OCI-LY7 (cell line): ENCODE results near the gene NKX2-1. TPM values are rescaled to one million over a fixed set of nuclear protein-coding genes. Genes with fewer than 3 reads are reported as not detected.

Experiments used
- BruUV-seq: library from RNA; stranded (reverse); fragments of 400-500 nt; replicated peaks from 2 replicates; lab custom pipeline; 2021; lab: Mats Ljungman, UMichigan
- CTCF ChIA-PET: fragments of 300-600 bp; sonication (Branson Sonifier 250); formaldehyde crosslinking; loops from one replicate; lab custom pipeline; 2022; ENCODE audit warnings: antibody characterized with exemption; ENCODE audit not compliant: unreplicated experiment; lab: Charles Lee
- POLR2A ChIA-PET: fragments of 300-600 bp; sonication (Branson Sonifier 250); formaldehyde crosslinking; loops from one replicate; lab custom pipeline; 2022; ENCODE audit warnings: antibody characterized with exemption; lab: Charles Lee
- DNase-seq: peaks from one replicate; pipeline ENCODE4 v3.0.0-alpha.2; 2015; ENCODE audit warnings: low spot score
- H2AFZ ChIP-seq: fragments of 200-600 bp; sonication (generic), shearing (Covaris generic); 2 replicates; pipeline ENCODE4 v1.6.1; 2014; ENCODE audit warnings: mild to moderate bottlenecking, antibody characterized with exemption, low read length, moderate library complexity
- H3K27ac ChIP-seq: fragments of 200-600 bp; sonication (generic); 2 replicates; pipeline ENCODE4 v1.5.1; 2014; ENCODE audit warnings: mixed run types, low read depth, mild to moderate bottlenecking, moderate library complexity, low read length, inconsistent platforms; ENCODE audit not compliant: poor library complexity, severe bottlenecking
- H3K36me3 ChIP-seq: fragments of 200-600 bp; sonication (generic); 2 replicates; pipeline ENCODE4 v1.6.1; 2014; ENCODE audit warnings: mild to moderate bottlenecking, antibody characterized with exemption, low read length, moderate library complexity, mixed read lengths; ENCODE audit not compliant: insufficient read depth
- H3K4me1 ChIP-seq: fragments of 200-600 bp; sonication (generic); 2 replicates; pipeline ENCODE4 v1.5.1; 2014; ENCODE audit warnings: mild to moderate bottlenecking, low read length; ENCODE audit not compliant: insufficient read depth, poor library complexity, severe bottlenecking
- H3K4me2 ChIP-seq: fragments of 200-600 bp; sonication (generic); 2 replicates; pipeline ENCODE4 v1.6.1; 2014; ENCODE audit warnings: mild to moderate bottlenecking, low read length
- H3K4me3 ChIP-seq: fragments of 200-600 bp; sonication (generic); 2 replicates; pipeline ENCODE4 v1.5.1; 2014; ENCODE audit warnings: mild to moderate bottlenecking, low read depth, low read length; ENCODE audit not compliant: poor library complexity, severe bottlenecking
- H3K79me2 ChIP-seq: fragments of 200-600 bp; sonication (generic); 2 replicates; pipeline ENCODE4 v1.6.1; 2016; ENCODE audit warnings: low read depth, mild to moderate bottlenecking, low read length, moderate library complexity, mixed read lengths; ENCODE audit not compliant: insufficient read depth
- H3K9me2 ChIP-seq: fragments of 200-600 bp; sonication (generic); 2 replicates; pipeline ENCODE4 v1.6.1; 2016; ENCODE audit warnings: mild to moderate bottlenecking, low read length, mixed read lengths; ENCODE audit not compliant: insufficient read depth
- H3K9me3 ChIP-seq: fragments of 200-600 bp; sonication (generic); 2 replicates; pipeline ENCODE4 v1.6.1; 2014; ENCODE audit warnings: mild to moderate bottlenecking, mixed run types, low read length, mixed read lengths
- H4K20me1 ChIP-seq: fragments of 200-600 bp; sonication (generic); 2 replicates; pipeline ENCODE4 v1.6.1; 2014; ENCODE audit warnings: mild to moderate bottlenecking, antibody characterized with exemption, low read length, moderate library complexity, mixed read lengths; ENCODE audit not compliant: insufficient read depth
- EZH2phosphoT487 ChIP-seq: fragments of 200-600 bp; sonication (generic); IDR thresholded peaks from 2 replicates; pipeline ENCODE4 v1.6.1; 2018; ENCODE audit warnings: low read depth, borderline replicate concordance, mild to moderate bottlenecking, mixed run types, antibody characterized with exemption, low read length, moderate library complexity, mixed read lengths
- intact Hi-C: fragments of 100-400 bp; cut with micrococcal nuclease; formaldehyde crosslinking; loops from one replicate; pipeline ENCODE4 v1.10.0; 2022; ENCODE audit not compliant: unreplicated experiment
- total RNA-seq, 2 experiments: library from RNA; depleted of rRNA in 1 of 2; stranded (reverse); fragments of >200 nt in 1 of 2; shearing (Covaris generic) in 1 of 2; gene quantifications; 2 replicates each; pipeline ENCODE4 v1.2.3, GENCODE V29; 2014 to 2022
- TF ChIP-seq, protein P1 (sequence below): fragments of 200-600 bp; sonication (generic); conservative IDR thresholded peaks from 2 replicates; pipeline ENCODE4 v1.5.1; 2014; ENCODE audit warnings: mild to moderate bottlenecking, antibody characterized with exemption, low read length, moderate library complexity, mixed read lengths

Gene NKX2-1
- total RNA-seq, 2 experiments from 2014 or later = not detected

DNA sequence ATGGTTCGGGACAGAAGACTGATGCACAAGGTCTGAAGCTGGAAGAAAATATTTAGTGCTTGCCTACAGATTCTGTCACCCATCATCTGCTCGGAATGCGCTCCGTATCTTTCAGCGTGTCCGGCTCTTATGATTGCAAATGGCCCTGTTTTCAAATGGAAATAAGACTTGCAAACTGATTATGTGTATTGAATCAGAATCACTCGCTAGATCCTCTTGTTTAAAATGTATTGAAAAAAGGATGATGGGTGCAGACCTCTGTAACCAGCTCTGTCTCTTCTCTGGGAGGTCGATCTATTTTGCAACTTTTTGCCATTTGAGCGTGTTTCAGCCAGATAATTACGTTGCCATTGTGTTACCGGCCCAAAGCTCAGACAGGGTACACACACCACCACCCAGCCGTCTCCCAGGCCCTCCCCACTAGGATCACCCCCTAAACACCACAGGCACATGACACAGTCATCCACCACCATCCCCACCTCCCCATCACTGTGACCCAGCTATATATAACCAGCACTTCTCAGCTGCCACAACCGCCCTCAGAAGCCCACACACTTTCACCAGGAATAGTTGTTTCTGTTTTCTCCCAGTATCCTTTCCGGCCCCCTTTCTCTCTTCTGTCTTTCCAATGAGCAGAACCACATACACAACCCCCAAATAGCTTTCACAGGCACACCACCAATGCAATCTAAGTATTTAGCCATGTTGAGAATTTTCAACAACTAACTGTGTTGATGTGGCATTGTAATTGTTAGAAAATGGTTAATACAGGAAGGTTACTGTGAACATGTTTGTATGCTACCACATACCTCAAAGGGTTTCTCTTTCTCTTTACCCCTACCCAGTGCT, 10.7 kb downstream of the NKX2-1 start:
- no peak overlapping the region for H3K4me3 ChIP-seq
- no peaks in the 10 kb centered on the region for H3K9me2 ChIP-seq
- ChIA-PET POLR2A (no interaction called here), CTCF (no interaction called here)
- H3K9me3 ChIP-seq = no peaks in the 10 kb centered on the region
- H4K20me1 ChIP-seq = no peaks in the 10 kb centered on the region
- BruUV-seq = no TSS peak
- intact Hi-C loops = no loop called here
- H3K4me2 ChIP-seq = no peak overlapping the region
- TF ChIP-seq, protein P1, sequence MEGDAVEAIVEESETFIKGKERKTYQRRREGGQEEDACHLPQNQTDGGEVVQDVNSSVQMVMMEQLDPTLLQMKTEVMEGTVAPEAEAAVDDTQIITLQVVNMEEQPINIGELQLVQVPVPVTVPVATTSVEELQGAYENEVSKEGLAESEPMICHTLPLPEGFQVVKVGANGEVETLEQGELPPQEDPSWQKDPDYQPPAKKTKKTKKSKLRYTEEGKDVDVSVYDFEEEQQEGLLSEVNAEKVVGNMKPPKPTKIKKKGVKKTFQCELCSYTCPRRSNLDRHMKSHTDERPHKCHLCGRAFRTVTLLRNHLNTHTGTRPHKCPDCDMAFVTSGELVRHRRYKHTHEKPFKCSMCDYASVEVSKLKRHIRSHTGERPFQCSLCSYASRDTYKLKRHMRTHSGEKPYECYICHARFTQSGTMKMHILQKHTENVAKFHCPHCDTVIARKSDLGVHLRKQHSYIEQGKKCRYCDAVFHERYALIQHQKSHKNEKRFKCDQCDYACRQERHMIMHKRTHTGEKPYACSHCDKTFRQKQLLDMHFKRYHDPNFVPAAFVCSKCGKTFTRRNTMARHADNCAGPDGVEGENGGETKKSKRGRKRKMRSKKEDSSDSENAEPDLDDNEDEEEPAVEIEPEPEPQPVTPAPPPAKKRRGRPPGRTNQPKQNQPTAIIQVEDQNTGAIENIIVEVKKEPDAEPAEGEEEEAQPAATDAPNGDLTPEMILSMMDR = no peak
- TF ChIP-seq EZH2phosphoT487 = no peak
- H2AFZ ChIP-seq = no peak overlapping the region
- H3K79me2 ChIP-seq = no peaks in the 10 kb centered on the region
- H3K27ac ChIP-seq = no peak overlapping the region
- DNase-seq = no peak
- no peaks in the 10 kb centered on the region for H3K4me1 ChIP-seq
- H3K36me3 ChIP-seq = no peaks in the 10 kb centered on the region

DNA sequence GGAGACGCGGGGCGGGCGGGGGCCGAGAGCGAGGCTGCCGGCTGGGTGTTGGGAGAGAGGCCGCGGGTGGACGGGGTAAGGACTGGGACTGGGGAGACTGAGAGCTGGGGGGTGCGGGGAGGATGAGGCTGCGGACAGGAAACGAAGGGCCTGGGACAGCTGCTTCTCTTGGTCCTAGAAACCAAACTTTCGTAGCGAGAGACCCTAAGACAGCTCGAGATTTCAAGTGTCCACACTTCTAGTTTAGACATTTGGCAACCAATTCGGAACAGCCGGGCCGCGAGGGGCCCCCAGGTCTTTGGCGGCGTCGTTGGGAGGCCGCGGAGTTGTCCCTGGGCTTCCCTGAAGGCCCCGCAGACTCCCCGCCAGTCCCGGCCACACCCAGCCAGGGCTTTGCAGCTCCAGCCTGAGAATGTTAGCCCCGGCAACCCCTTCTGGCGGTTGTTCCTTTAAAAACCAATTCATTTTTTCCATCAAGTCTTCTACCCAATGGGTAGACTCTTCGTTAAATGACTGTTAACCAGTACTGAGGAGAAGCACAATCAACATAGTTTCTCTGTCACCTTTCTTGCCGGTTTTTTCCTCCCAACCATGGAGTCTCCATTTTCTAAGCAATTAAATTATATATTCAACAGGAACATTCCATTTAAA, 11.5 kb downstream of the NKX2-1 start:
- Histone ChIP-seq H3K79me2 (no peaks in the 10 kb centered on the region), H3K27ac (no peak overlapping the region), H3K9me3 (no peaks in the 10 kb centered on the region), H3K9me2 (no peaks in the 10 kb centered on the region), H3K4me2 (no peak overlapping the region), H2AFZ (no peak overlapping the region), H3K4me3 (no peak overlapping the region), H3K4me1 (no peaks in the 10 kb centered on the region), H4K20me1 (no peaks in the 10 kb centered on the region), H3K36me3 (no peaks in the 10 kb centered on the region)
- BruUV-seq = no TSS peak
- ChIA-PET POLR2A (no interaction called here), CTCF (no interaction called here)
- TF ChIP-seq, protein P1 = no peak
- TF ChIP-seq EZH2phosphoT487 = no peak
- intact Hi-C loops = no loop called here
- DNase-seq = no peak
